ENCODE data around the gene YY1.

DNA sequence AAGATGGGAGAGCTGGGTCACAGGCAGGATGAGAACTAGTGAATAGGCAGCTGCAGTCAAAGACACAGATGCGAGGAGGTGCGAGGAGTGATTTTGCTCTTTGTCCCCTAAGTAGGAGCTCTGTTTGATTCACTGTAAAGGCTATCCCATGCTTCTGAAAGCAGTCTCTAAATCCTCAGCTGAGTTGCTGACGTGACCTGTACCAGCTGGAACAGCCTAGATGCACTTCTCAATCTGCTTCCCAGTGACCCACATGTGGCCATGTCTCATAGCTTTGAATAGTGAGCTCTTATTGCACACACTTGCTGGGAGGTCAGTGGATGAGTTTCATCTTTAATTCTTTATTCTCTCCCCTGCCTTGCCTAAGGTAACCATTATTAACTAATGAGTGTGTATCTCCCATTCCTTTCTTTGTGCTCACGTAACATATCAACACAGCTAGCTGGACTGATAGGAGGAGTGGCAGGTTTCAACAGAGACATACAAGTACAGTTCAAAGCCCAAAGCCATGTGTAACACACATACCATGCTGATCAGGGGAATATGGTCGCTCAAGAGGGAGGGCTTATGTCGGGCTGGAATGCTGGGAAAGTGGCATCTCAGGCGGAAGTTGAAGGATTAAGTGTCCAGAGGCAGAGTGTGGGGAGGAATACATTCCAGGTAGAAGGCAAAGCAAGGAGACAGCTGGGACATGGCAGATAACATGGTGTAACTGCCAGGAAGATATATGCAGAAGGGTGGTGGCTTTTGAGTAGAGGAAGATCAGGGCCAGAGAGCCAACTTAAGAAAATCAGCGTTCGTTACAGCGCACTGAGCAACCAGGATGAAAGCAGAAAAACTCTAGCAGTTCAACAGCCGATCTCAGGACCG, 15.4 kb upstream of the YY1 start:
- TF ChIP-seq CTCF (IDR thresholded peaks at IDR 0.05 in 4 of 5, conservative IDR thresholded peaks at IDR 0.05 in 1 of 5) (no peak), POLR2A (IDR thresholded peaks at IDR 0.05) (no peak)
